NCI-H524 treated with DMSO at 0.1 percent for 48 hours (cell line): Measurements from ENCODE around the gene LUC7L3.
A peak's percentile ranks its signal among the peaks of the same experiment; 100 is the strongest.

Source experiments
- DNase-seq: peaks from one replicate; lab custom pipeline; 2025; lab: John Stamatoyannopoulos, UW

Gene LUC7L3

GRCh38 chr17:50758989-50759544 is 39.7 kb downstream of the LUC7L3 start:
- no peak for DNase-seq

GRCh38 chr17:50762177-50762576 is 42.8 kb downstream of the LUC7L3 start:
- no peak for DNase-seq

GRCh38 chr17:50763716-50764475 is 44.5 kb downstream of the LUC7L3 start:
- DNase-seq = no peak

GRCh38 chr17:50764734-50765149 is 45.3 kb downstream of the LUC7L3 start:
- no peak for DNase-seq

- DNase-seq = no peak
Measured at GRCh38 chr17:50765454-50766221, 46.2 kb downstream of the LUC7L3 start.

- no peak for DNase-seq
Measured at GRCh38 chr17:50766222-50767023, 47.0 kb downstream of the LUC7L3 start.

GRCh38 chr17:50767030-50767429 is 47.6 kb downstream of the LUC7L3 start:
- DNase-seq = no peak

GRCh38 chr17:50767446-50767845 is 48.0 kb downstream of the LUC7L3 start, which contains the start of gene ANKRD40CL:
Gene ANKRD40CL, minus strand, starts transcription at chr17:50767518. Its CDS starts 605 bp downstream, at chr17:50766913.
- DNase-seq = no peak

- no peak for DNase-seq
Measured at GRCh38 chr17:50768346-50768761, 49.0 kb downstream of the LUC7L3 start.

GRCh38 chr17:50769884-50770283 is 50.5 kb downstream of the LUC7L3 start:
- no peak for DNase-seq

GRCh38 chr17:50770346-50770745 is 50.9 kb downstream of the LUC7L3 start:
- DNase-seq = no peak

GRCh38 chr17:50771991-50772785 is 52.8 kb downstream of the LUC7L3 start:
- DNase-seq = no peak

GRCh38 chr17:50774225-50774803 is 54.9 kb downstream of the LUC7L3 start:
- DNase-seq = no peak

- no peak for DNase-seq
Measured at GRCh38 chr17:50775926-50776325, 56.5 kb downstream of the LUC7L3 start.

GRCh38 chr17:50778471-50778870 is 59.1 kb downstream of the LUC7L3 start:
- DNase-seq = no peak

- DNase-seq = no peak
Measured at GRCh38 chr17:50778988-50779387, 59.6 kb downstream of the LUC7L3 start.

GRCh38 chr17:50779747-50780353 is 60.4 kb downstream of the LUC7L3 start:
- no peak for DNase-seq

GRCh38 chr17:50781167-50781566 is 61.8 kb downstream of the LUC7L3 start:
- DNase-seq = no peak

- peak; percentile 46 for DNase-seq
Measured at GRCh38 chr17:50783193-50783660, 63.8 kb downstream of the LUC7L3 start.

GRCh38 chr17:50783905-50784304 is 64.5 kb downstream of the LUC7L3 start:
- DNase-seq = no peak
